Measurements from ENCODE around the gene IL4R.
A peak's percentile ranks its signal among the peaks of the same experiment; 100 is the strongest.
"Not testable (repeated sequence)": the region's sequence is repeated elsewhere in the genome, so short reads cannot be mapped to it uniquely, and the experiment has no call there.

IL4R gene

GRCh38 chr16:27316038-27316680, 2.4 kb downstream of the IL4R start:
- DNase-seq: no peak

DNA sequence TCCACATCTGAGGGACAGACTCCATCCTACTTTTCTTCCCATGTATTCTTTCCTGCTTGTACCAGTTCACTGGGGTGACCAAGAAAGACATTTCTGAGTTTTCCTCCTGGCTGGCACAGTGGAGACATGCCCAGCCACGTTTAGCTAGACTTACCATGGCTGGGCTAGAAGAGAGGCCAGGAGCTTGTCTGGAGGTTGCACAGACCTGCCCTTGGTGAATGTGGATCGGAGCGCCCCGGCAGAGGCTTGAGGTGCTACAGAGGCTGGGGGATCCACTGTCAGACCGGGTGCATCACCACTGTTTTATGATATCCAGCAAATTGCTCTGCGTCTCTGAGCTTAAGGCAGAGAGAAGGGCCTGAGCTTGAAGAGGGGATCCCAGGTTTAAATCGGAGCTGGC, 3.5 kb downstream of the IL4R start:
- DNase-seq: no peak

- no peak for DNase-seq
These were observed 4.1 kb downstream of the IL4R start for GRCh38 chr16:27317738-27318391.

DNA sequence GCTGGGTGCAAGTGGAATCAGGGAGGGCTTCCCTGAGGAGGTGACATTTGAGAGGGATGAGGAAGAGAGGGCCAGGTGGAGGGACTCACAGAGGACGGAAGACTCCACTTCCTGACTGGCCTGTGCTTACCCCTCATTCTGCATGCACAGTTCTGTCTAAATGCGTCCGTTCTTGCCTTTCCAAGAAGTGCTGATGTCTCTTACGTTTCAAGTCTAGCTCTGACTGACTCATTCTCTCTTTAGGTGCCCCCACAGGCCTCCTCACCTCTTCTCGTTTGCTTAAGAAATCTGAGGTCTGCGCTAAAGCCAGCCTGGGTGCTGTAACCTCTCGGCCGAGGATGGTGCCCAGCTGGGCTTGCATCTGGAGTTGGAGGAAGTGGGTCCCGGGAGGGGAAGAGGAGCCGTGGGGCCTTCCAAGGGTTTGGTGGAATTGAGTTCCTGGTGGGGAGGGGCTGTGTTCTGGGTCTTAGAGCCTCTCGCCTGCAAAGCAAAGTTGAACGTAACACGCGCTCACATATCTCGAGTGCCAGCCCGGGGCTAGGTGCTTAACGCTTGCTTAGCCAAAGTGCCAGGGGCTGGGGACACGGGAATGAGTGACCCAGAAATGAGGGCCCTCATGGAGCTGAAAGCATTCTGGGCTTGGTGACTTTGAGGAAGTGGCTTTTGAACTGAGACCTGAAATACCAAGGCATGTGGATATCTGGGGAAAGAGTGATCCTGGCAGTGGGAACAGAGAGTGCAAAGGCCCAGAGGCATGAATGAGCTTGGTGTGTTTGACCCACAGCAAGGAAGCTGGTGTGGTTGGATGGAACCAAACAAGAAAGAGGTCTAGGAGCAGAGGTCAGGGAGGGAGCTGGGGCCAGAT, 4.8 kb downstream of the IL4R start:
- DNase-seq: peak; percentile 37

GRCh38 chr16:27319257-27319965, 5.6 kb downstream of the IL4R start:
- DNase-seq: no peak

DNA sequence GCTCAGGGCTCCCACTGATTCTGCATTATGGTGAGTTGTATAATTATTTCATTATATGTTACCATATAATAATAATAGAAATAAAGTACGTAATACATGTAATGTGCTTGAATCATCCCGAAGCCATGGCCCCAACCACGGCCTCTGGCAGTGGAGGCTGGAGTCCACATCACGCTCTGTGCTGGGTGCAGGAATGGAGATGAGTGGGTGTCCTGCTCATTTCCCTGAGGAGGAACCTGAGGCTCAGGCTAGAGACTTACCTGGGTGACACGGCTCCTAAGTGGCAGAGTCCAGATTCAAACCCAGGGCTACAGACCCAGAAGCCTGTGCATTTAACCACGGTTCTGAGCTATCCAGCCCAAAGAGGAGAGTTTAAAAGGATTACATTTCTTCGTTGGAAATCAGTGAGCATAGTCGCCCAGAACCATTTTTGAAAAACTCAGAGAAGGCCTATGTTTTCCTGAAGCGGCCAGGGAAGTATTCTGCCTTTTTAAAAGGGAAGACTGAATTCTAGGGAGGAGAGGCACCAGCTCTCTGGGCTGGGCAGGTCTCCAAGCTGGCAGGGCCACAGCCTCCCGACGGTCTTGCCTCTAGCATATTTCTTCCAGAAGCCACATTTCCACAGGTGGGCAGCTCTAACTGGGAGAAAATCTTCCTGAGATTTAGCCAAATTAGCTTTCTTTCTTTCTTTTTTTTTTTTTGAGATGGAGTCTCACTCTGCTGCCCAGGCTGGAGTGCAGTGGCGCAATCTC, 6.7 kb downstream of the IL4R start:
- DNase-seq: no peak

DNA sequence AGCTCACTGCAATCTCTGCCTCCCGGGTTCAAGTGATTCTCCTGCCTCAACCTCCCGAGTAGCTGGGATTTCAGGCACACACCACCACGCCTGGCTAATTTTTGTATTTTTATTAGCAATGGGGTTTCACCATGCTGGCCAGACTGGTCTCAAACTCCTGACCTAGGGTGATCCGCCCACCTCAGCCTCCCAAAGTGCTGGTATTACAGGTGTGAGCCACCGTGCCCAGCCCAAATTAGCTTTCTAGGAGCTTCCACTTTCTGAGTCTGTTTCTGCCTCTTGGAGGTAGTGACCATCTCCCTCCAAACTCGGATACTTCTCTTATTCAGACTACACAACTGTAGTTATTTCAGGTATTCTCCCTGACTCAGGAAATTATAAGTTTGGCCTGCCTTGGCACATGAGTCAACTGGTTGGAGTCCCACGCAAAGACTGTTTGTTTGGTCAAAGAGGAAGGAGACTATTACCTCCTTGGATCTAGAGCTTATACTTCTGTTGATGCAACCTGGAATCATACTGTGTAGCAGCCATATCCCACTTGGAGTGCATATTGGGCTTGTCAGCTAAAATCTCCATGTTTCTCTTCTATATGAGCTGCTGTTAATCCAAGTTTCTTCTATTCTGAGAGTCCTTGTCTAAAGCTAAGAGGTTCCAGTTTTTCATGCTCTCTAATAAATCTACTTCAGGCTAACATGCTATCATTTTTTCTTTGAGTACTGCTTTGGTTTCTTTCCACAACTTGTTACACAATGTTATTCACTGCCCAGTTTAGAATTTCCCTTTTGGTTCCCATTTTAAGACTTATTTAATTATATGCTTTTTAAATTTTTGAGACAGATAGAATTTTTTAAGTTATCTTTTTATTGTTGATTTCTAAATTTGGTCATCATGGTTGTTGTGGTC, 7.5 kb downstream of the IL4R start:
- DNase-seq: no peak

DNA sequence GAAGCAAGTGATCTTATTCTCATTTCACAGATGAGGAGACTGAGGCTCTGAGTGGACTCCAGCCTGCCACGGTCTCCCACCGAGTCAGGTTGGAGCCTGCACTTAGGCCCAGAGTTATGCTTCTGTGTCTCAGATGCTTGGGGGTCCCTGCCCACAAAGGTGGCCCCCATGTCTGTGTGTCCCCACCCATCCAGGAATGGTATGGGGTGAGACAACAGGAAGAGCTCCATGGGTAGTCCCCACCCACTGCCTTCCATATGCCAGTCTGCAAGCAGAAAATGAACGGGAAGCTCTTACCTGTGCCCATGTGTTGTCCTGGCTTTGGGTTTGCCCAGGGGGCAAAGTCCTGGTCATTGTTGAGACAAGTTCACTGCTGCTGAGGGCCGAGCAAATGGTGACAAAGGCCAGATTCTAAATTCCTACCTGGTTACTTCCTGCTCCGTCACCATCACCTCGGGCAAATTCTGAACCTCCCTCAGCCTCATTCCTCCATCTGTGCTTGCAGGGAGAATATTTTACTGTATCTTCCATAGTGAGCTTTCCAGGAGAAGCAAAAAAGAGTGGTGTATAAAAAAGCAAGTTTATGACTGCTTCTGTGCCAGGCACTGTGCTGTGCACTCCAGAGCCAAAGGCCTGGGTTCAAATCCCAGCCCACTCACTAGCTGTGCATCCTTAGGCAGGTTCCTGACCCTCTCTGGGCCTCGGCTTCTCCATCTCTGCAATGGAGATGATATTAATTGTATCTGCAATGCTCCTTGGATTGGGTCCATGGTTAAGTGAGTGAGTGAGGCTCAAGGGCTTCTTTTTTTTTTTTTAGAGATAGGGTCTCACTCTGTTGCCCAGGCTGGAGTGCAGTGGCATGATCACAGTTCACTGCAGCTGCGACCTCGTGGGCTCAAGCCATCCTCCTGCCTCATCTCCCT, 9.3 kb downstream of the IL4R start:
- DNase-seq: no peak

DNA sequence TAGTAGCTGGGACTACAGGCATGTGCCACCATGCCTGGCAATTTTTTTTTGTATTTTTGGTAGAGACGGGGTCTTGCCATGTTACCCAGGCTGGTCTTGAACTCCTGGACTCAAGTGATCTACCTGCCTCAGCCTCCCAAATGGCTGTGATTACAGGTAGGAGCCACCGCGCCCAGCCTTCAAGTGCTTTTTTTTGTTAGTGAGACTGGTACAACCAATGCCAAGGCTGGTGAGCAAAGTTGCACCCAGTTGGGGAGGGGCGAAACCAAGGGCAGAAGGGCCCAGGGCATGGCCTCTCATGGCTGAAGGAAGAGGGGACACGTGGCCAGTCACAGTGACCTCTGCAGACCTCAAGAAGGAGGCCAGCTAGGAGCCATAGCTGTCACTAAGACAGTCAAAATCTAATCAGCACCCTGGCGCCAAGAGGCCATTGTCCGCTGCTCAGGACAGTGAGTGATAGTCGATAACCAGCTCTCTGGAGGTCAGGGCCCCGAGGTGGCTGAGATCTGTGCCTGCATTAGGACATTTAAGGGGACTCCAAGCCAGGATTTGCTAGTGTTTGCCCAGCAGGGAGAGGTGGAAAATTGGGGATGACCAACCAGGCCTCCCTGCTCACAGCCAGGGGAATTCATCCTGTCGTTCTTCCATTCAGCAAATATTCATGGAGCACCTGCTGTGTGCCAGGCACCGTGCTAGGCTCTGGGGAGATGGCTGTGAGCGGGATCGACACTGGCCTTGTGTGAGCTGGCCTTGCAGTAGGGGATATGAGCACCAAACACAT, 10.2 kb downstream of the IL4R start:
- no peak for DNase-seq

GRCh38 chr16:27324851-27325301, 11.1 kb downstream of the IL4R start:
- DNase-seq: no peak

DNA sequence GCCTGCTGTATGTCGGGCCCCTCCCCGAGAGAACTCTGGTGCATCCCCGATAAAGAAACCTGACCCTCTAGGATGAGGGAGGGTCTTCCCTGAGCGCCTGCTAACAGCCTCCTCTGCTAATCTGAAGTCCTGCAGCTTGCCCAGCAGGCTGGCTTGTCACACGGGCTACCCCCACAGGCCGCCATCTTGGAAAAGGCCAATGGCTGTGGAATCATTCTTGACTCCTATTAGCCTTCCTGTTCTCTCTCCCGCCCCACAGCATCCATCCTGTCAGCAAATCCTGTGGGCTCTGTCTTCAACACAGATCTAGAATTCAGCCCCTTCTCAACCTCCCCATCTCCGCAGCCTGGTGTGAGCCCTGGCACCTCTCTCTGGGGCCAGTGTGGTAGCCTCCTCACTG, 12.0 kb downstream of the IL4R start:
- DNase-seq: no peak

GRCh38 chr16:27326251-27326650, 12.5 kb downstream of the IL4R start:
- DNase-seq: no peak

DNA sequence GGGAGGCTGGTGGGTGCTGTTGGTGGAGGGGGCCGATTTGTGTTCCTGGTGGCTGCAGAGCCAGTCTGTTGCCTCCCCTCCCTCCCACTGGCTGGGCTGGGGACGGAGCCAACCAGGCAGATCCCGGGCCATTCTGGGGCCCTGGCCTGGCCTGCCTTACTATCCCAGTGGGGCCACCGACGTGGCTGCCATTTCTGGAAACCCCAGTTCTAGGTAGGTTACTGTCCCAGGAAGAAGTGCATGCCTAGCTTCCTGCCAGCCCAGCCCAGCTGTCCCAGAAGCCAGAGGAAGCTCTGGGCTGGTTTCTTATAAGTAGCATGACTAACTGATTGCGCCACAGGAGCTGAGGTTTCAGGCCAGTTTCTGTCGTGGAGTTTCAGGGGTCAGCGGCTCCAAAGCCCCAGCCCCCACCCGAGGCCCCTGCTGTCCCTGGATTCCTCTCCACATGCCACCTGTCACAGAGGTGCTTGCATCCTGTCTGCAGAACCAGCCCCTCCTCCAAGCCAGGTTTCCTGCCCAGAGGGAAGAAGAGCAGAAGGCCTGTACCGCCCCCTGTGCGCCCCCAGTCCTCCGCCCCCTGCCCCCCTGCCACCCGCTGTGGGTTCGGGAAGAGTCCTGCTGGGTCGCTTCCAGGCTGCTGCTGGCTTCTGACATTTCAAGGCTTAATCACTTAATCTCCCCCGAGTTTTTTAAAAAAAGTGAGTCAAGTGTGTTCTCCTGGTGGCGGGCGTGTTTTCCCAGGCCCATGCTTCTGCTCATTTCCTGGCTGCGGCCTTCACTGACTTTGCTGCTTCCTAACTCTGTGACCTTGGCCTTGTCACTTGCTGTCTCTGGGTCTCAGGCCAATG, 13.2 kb downstream of the IL4R start:
- DNase-seq: peak; percentile 41

DNA sequence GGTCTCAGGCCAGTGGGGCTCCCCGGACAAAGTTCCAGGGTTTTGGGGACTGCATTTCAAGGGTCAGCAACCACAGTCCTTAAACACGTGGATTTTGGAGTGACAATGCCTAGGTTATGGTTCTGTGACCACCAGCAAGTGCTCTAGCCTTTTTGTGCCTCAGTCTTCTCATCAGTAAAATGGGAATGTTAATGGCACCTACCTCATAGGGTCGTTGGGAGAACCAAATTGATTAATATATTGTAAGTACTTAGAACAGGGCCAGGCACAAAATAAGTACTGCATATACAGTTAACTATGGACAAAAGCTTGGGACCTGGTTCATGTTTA, 13.8 kb downstream of the IL4R start:
- DNase-seq: no peak

- DNase-seq: no peak
These were observed 15.2 kb downstream of the IL4R start for GRCh38 chr16:27328937-27329336.

DNA sequence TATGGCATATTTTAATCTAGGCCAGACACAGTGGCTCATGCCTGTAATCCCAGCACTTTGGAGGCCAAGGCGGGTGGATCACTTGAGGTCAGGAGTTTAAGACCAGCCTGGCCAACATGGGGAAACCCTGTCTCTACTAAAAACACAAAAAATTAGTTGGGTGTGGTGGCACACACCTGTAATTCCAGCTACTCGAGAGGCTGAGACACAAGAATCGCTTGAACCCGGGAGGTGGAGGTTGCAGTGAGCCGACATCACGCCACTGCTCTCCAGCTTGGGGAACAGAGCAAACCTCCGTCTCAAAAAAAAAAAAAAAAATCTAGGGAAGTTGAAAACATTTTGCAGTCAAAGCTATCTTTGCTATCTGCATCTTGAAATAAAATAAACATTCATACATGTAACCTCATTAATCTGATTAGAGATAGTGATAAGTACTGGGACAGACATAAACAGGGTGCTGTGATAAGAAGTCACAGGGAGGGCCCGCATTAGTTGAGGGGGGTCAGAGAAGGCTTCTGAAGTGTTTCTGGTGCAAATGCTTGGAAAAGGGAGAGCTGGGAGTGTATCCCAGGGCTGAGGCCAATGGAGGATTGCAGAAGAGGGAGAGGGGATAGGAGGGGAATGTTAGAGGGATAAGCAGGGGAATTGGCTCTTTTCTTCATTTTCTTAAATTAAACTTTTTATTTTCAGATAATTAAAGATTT, 15.8 kb downstream of the IL4R start:
- DNase-seq: not testable (repeated sequence)

DNA sequence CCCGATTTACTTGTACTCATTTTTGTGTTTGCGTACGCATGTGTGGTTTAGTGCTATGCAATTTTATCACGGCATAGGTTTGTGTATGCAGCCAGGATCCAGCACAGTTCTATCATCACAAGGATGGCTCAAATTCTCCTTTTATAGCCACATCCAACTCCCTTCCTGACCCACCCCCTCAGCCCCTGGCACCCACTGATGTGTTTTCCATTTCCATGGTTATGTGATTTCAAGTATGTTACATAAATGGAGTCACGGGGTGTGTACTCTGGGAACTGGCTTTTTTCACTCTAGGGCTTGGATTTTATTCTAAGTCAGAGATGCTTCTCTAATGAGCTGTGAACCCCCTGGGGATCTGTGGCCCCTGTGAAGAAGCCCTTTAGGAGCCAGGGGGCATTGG, 16.8 kb downstream of the IL4R start:
- DNase-seq: no peak

- DNase-seq: no peak
These were observed 18.3 kb downstream of the IL4R start for GRCh38 chr16:27332105-27332504.

Measured in hematopoietic multipotent progenitor cell treated with erythropoietin and hydrocortisone succinate and interleukin-3 and kit ligand, for 8 days (in vitro differentiated cells).